Heart left ventricle (tissue), 16 donors: Measurements from ENCODE around the gene TIGD4. TPM values are rescaled to one million over a fixed set of nuclear protein-coding genes. Genes with fewer than 3 reads are reported as not detected.

Experiments used
- ATAC-seq, 4 donors: fragments of 200-7000 bp; cut with Tn5 transposase; one replicate each; pipeline ENCODE4 v1.9.1; 2020 to 2022; ENCODE audit warnings: moderate library complexity in 4 of 4, mild to moderate bottlenecking in 3 of 4, moderate number of reproducible peaks in 1 of 4
- DNase-seq, 5 donors: peaks; one replicate each; pipeline ENCODE4 v3.0.0-alpha.2; 2020
- H3K27ac ChIP-seq, 12 donors: fragments of 200-600 bp; sonication (generic) in 4 of 12; one replicate each; pipeline versions ENCODE4 v1.5.0 to v1.8.0; 2016 to 2022; ENCODE audit warnings: mild to moderate bottlenecking in 2 of 12
- H3K27me3 ChIP-seq, 9 donors: fragments of 200-600 bp; sonication (generic) in 2 of 9; one replicate each; pipeline versions ENCODE4 v1.5.1 to v1.8.0; 2016 to 2022; ENCODE audit warnings: mild to moderate bottlenecking in 3 of 9
- H3K36me3 ChIP-seq, 9 donors: fragments of 200-600 bp; sonication (generic) in 2 of 9; one replicate each; pipeline versions ENCODE4 v1.5.0 to v1.8.0; 2018 to 2022; ENCODE audit warnings: mild to moderate bottlenecking in 2 of 9
- H3K4me1 ChIP-seq, 12 donors: fragments of 200-600 bp; sonication (generic) in 4 of 12; one replicate each; pipeline versions ENCODE4 v1.5.0 to v1.8.0; 2016 to 2022; ENCODE audit warnings: mild to moderate bottlenecking in 3 of 12
- H3K4me3 ChIP-seq, 12 donors: fragments of 200-600 bp; sonication (generic) in 4 of 12; one replicate each; pipeline versions ENCODE4 v1.5.0 to v1.8.0; 2017 to 2022; ENCODE audit warnings: mild to moderate bottlenecking in 9 of 12, moderate library complexity in 4 of 12
- H3K9me3 ChIP-seq, 12 donors: fragments of 200-600 bp; sonication (generic) in 4 of 12; one replicate each; pipeline versions ENCODE4 v1.5.0 to v1.8.0; 2016 to 2022; ENCODE audit warnings: mild to moderate bottlenecking in 1 of 12
- POLR2A ChIP-seq, 2 donors: fragments of 450-650 bp; IDR thresholded peaks; one replicate each; pipeline ENCODE4 v1.6.1; 2017; ENCODE audit warnings: antibody characterized with exemption in 2 of 2, mild to moderate bottlenecking in 2 of 2, moderate library complexity in 2 of 2
- WGBS, 4 donors: extraction: QIAGEN DNeasy Blood & Tissue Kit in 2 of 4; methylation state at CpG; one replicate each; pipeline versions ENCODE4 v1.1.5 to v1.1.7; 2013 to 2018; 5-methylcytosine and 5-hydroxymethylcytosine counted together
- intact Hi-C, 10 donors: fragments of 100-400 bp; cut with DNase I; formaldehyde crosslinking; loops; one replicate each; pipeline versions ENCODE4 v1.11.1 to v1.14.2; 2022
- polyA plus RNA-seq, 2 donors: library from polyadenylated mRNA; stranded (reverse); fragments of 200-250 nt; gene quantifications; one replicate each; pipeline ENCODE4 v1.2.3, GENCODE V29; 2013
- total RNA-seq, 9 donors: library from RNA; depleted of rRNA in 2 of 9; stranded (reverse); fragments of >200 nt in 2 of 9; fragmentation: NEBNext Ultra II Directional in 3 of 9; extraction: Animal tissue kit (Norgen Biotek cat#: 25700) in 3 of 9; gene quantifications; one replicate each; pipeline versions ENCODE4 v1.1.0 to v1.2.4, GENCODE V29; 2016 to 2023
- TF ChIP-seq, protein P1 (sequence below), 12 donors: fragments of 200-600 bp; sonication (generic) in 4 of 12; IDR thresholded peaks; one replicate each; pipeline versions ENCODE4 v1.5.0 to v1.8.0; 2018 to 2022; ENCODE audit warnings: antibody characterized with exemption in 12 of 12, mild to moderate bottlenecking in 5 of 12
- donor health status: ischemic (EF 13 %, LVEDD 7.1; RV severe dilation, severe dysfunction).
- donor health status: healthy with polysubstance abuse.
- donor health status: DM: no; HTN: yes; CAD: no.
- donor health status: DM: no; HTN: no; CAD: no.
- donor health status: ischemic (EF 25% LVEDD 6.9; RV normal size, moderate dysfunction).
- donor health status: ischemic (EF 25% LVEDD 5.7; RV mildly dilated, moderate dysfunction).
- donor health status: healthy.
- donor health status: DM: yes; HTN: yes; CAD: no.
- donor health status: ischemic (EF 35%, LVEDD 5.7; RV mildly dilated, moderate dysfunction).
- donor health status: nonischemic (EF 11% LVEDD 7.7; RV severe dilation, severe dysfunction).
- donor health status: DM: yes; HTN: yes; CAD: no.
- donor health status: PGD.
- donor health status: ischemic (EF 29% LVEDD 5.4; RV normal size, mild dysfunction).
- donor health status: nonischemic (EF 23%, LVEDD 6.1; RV moderate dilation, normal function).

The TIGD4 gene
- total and polyA plus RNA-seq, 11 donors: 0.15 to 0.50 (median 0.32) TPM; not detected in 1

DNA sequence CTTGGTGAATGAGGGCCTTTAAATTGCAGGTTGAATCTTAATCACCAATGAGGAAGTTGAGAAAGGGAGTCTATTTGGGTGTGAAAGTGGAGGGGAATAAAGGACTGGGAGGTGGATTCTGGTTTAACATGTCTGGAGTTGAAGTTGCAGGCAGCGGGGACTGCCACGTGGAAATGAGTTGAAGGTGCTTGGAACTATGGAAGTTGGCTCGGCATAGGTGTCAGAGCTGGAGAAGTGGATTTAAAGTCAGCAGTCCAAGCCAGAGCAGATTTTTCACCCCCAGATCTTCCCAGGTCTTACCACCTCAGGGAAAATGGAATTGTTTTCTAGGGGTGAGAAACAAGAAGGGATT lies 44.9 kb downstream of the TIGD4 start:
- H3K9me3 ChIP-seq: no peaks in the 10 kb centered on the region
- 67 to 77% (median 72%) methylated on average over 3 of the region's 3 CpGs for WGBS, 4 donors
- H3K36me3 ChIP-seq: no peaks in the 10 kb centered on the region
- DNase-seq: no peak
- no peak overlapping the region for H3K27ac ChIP-seq
- intact Hi-C loops: loop anchor here (2.0 to 10.0 kb wide), 8 partner anchors 87 to 320 kb away; no protein-coding TSS in a partner anchor
- no peak for TF ChIP-seq POLR2A (IDR thresholded peaks at IDR 0.05)
- TF ChIP-seq, protein P1, sequence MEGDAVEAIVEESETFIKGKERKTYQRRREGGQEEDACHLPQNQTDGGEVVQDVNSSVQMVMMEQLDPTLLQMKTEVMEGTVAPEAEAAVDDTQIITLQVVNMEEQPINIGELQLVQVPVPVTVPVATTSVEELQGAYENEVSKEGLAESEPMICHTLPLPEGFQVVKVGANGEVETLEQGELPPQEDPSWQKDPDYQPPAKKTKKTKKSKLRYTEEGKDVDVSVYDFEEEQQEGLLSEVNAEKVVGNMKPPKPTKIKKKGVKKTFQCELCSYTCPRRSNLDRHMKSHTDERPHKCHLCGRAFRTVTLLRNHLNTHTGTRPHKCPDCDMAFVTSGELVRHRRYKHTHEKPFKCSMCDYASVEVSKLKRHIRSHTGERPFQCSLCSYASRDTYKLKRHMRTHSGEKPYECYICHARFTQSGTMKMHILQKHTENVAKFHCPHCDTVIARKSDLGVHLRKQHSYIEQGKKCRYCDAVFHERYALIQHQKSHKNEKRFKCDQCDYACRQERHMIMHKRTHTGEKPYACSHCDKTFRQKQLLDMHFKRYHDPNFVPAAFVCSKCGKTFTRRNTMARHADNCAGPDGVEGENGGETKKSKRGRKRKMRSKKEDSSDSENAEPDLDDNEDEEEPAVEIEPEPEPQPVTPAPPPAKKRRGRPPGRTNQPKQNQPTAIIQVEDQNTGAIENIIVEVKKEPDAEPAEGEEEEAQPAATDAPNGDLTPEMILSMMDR (IDR thresholded peaks at IDR 0.05): no peak
- no peak for ATAC-seq
- H3K4me1 ChIP-seq: peaks cover 0 to 5% (median 0%) of the 10 kb centered on the region in 12 donors
- H3K27me3 ChIP-seq: no peaks in the 10 kb centered on the region
- no peak overlapping the region for H3K4me3 ChIP-seq

- intact Hi-C loops: loop anchor here in 8 of 10 donors (2.0 to 10.0 kb wide), 6 partner anchors 87 to 319 kb away; no protein-coding TSS in a partner anchor
- Histone ChIP-seq H3K9me3 (no peaks in the 10 kb centered on the region), H3K4me1 (peaks cover 0 to 5% (median 0%) of the 10 kb centered on the region in 12 donors), H3K27me3 (no peaks in the 10 kb centered on the region), H3K27ac (no peak overlapping the region), H3K4me3 (no peak overlapping the region), H3K36me3 (no peaks in the 10 kb centered on the region)
- 71 to 86% (median 77%) methylated on average over 5 of the region's 5 CpGs for WGBS, 4 donors
- no peak for TF ChIP-seq POLR2A (IDR thresholded peaks at IDR 0.05)
- TF ChIP-seq, protein P1 (IDR thresholded peaks at IDR 0.05): no peak
- DNase-seq: no peak
- no peak for ATAC-seq
Measured at GRCh38 chr4:152734015-152734698, 45.4 kb downstream of the TIGD4 start.

GRCh38 chr4:152731997-152732396 lies 47.5 kb downstream of the TIGD4 start:
- WGBS, 4 donors: 94 to 98% (median 96%) methylated on average over 2 of the region's 2 CpGs
- H3K36me3 ChIP-seq: no peaks in the 10 kb centered on the region
- no peak overlapping the region for H3K4me3 ChIP-seq
- H3K27me3 ChIP-seq: no peaks in the 10 kb centered on the region
- intact Hi-C loops: loop anchor here in 6 of 10 donors (5.0 to 10.0 kb wide), 5 partner anchors 85 to 317 kb away; no protein-coding TSS in a partner anchor
- peaks cover 0 to 5% (median 0%) of the 10 kb centered on the region in 12 donors for H3K4me1 ChIP-seq
- ATAC-seq (no peak), DNase-seq (no peak)
- TF ChIP-seq, protein P1 (IDR thresholded peaks at IDR 0.05): no peak
- TF ChIP-seq POLR2A (IDR thresholded peaks at IDR 0.05): no peak
- no peak overlapping the region for H3K27ac ChIP-seq
- no peaks in the 10 kb centered on the region for H3K9me3 ChIP-seq

- no peak for ATAC-seq
- Histone ChIP-seq H3K27me3 (no peaks in the 10 kb centered on the region), H3K27ac (no peak overlapping the region), H3K4me3 (no peak overlapping the region), H3K9me3 (no peaks in the 10 kb centered on the region), H3K36me3 (no peaks in the 10 kb centered on the region), H3K4me1 (no peaks in the 10 kb centered on the region)
- TF ChIP-seq, protein P1 (IDR thresholded peaks at IDR 0.05): no peak
- TF ChIP-seq POLR2A (IDR thresholded peaks at IDR 0.05): no peak
- DNase-seq: no peak
- WGBS, 4 donors: 35 to 43% (median 36%) methylated on average over 2 of the region's 2 CpGs
- intact Hi-C loops: no loop called here
Measured at GRCh38 chr4:152729466-152729865, 50.1 kb downstream of the TIGD4 start.
